ENCODE measurements around the gene TAF1D. TPM values are rescaled to one million over a fixed set of nuclear protein-coding genes. Genes with fewer than 3 reads are reported as not detected.

The TAF1D gene
- total RNA-seq, 1 donor from 2014 or later, result 316 TPM

DNA sequence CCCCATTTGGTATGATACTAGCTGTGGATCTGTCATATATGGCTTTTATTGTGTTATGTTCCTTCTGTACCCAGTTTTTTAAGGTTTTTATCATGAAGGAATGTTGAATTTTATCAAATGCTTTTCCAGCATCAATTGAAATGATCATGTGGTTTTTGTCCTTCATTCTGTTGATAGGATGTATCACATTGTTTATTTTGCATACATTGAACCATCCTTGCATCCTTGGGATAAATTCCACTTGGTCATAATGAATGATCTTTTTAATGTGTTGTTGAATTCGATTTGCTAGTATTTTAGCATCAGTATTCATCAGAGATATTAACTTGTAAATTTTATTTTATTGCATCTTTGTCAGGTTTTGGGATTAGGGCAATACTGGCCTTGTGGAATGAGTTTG, 31.1 kb downstream of the TAF1D start:
- Mint-ChIP-seq H3K27ac (no peak overlapping the region), H3K4me3 (no peak overlapping the region), H3K9me3 (peaks cover 31% of the 10 kb centered on the region), H3K36me3 (peaks cover 69% of the 10 kb centered on the region), H3K27me3 (ENCODE audit: insufficient read depth, low read depth) (no peaks in the 10 kb centered on the region), H3K4me1 (no peaks in the 10 kb centered on the region)
- Histone ChIP-seq H3K27ac (no peak overlapping the region), H3F3A (ENCODE audit: low read depth) (peaks cover 4% of the 10 kb centered on the region), H4K20me1 (ENCODE audit: low read depth) (no peaks in the 10 kb centered on the region), H3K4me2 (no peak overlapping the region), H3K36me3 (peaks cover 52% of the 10 kb centered on the region), H2AFZ (replicated peaks) (no peak overlapping the region), H3K79me2 (ENCODE audit: low read depth) (peaks cover 28% of the 10 kb centered on the region), H3K27me3 (no peaks in the 10 kb centered on the region), H3K9ac (no peak overlapping the region), H3K9me3 (ENCODE audit: low read depth) (peaks cover 15% of the 10 kb centered on the region), H3K4me1 (no peaks in the 10 kb centered on the region), H3K4me3 (no peak overlapping the region)
- TF ChIP-seq CTCF (IDR thresholded peaks at IDR 0.05) (no peak), EZH2 (IDR thresholded peaks at IDR 0.05) (no peak), EZH2phosphoT487 (IDR thresholded peaks at IDR 0.05) (no peak)
- no peak for DNase-seq (ENCODE audit: low spot score)

DNA sequence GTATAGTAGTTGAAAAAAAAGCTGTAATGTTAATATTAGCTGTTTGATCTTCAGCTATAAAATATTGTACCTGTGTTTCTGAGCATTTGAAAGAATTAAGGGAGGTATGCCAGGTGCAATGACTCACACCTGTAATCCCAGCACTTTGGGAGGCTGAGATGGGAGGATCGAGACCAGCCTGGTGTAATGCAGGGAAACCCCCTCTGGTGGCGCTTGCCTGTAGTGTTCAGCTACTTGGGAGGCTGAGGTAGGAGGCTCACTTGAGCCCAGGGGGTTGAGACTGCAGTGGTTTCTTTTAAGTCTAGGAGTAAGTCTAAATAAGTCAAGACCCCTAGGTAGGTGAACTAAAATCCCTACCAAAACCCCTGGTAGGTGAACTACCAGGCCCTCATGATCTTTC, 37.1 kb downstream of the TAF1D start:
- Histone ChIP-seq H3K9me3 (ENCODE audit: low read depth) (no peaks in the 10 kb centered on the region), H3K36me3 (peaks cover 66% of the 10 kb centered on the region), H4K20me1 (ENCODE audit: low read depth) (no peaks in the 10 kb centered on the region), H3K4me2 (no peak overlapping the region), H2AFZ (replicated peaks) (no peak overlapping the region), H3K27me3 (no peaks in the 10 kb centered on the region), H3K4me1 (peaks cover 7% of the 10 kb centered on the region), H3K79me2 (ENCODE audit: low read depth) (peaks cover 9% of the 10 kb centered on the region), H3F3A (ENCODE audit: low read depth) (no peaks in the 10 kb centered on the region), H3K4me3 (no peak overlapping the region), H3K9ac (no peak overlapping the region), H3K27ac (no peak overlapping the region)
- H3K9me3 Mint-ChIP-seq, result peaks cover 13% of the 10 kb centered on the region
- peaks cover 64% of the 10 kb centered on the region for H3K36me3 Mint-ChIP-seq
- H3K27ac Mint-ChIP-seq, result no peak overlapping the region
- H3K27me3 Mint-ChIP-seq (ENCODE audit: insufficient read depth, low read depth), result no peaks in the 10 kb centered on the region
- DNase-seq (ENCODE audit: low spot score), result no peak
- TF ChIP-seq CTCF (IDR thresholded peaks at IDR 0.05), result peak; percentile 33
- TF ChIP-seq EZH2 (IDR thresholded peaks at IDR 0.05), result no peak
- no peaks in the 10 kb centered on the region for H3K4me1 Mint-ChIP-seq
- H3K4me3 Mint-ChIP-seq, result no peak overlapping the region

- H4K20me1 ChIP-seq (ENCODE audit: low read depth), result no peaks in the 10 kb centered on the region
- no peak overlapping the region for H3K27ac ChIP-seq
- no peak for TF ChIP-seq CTCF (IDR thresholded peaks at IDR 0.05)
- TF ChIP-seq EZH2phosphoT487 (IDR thresholded peaks at IDR 0.05), result no peak
- no peak for TF ChIP-seq EZH2 (IDR thresholded peaks at IDR 0.05)
- H3K9me3 ChIP-seq (ENCODE audit: low read depth), result no peaks in the 10 kb centered on the region
- no peak overlapping the region for H2AFZ ChIP-seq (replicated peaks)
- peaks cover 60% of the 10 kb centered on the region for H3K36me3 Mint-ChIP-seq
- H3K9ac ChIP-seq, result no peak overlapping the region
- peaks cover 7% of the 10 kb centered on the region for H3K4me1 ChIP-seq
- H3K27ac Mint-ChIP-seq, result no peak overlapping the region
- no peak overlapping the region for H3K4me2 ChIP-seq
- H3K27me3 Mint-ChIP-seq (ENCODE audit: insufficient read depth, low read depth), result no peaks in the 10 kb centered on the region
- H3K9me3 Mint-ChIP-seq, result no peaks in the 10 kb centered on the region
- DNase-seq (ENCODE audit: low spot score), result no peak
- no peaks in the 10 kb centered on the region for H3F3A ChIP-seq (ENCODE audit: low read depth)
- H3K79me2 ChIP-seq (ENCODE audit: low read depth), result peaks cover 9% of the 10 kb centered on the region
- H3K36me3 ChIP-seq, result peaks cover 61% of the 10 kb centered on the region
- no peaks in the 10 kb centered on the region for H3K27me3 ChIP-seq
- no peak overlapping the region for H3K4me3 ChIP-seq
- no peaks in the 10 kb centered on the region for H3K4me1 Mint-ChIP-seq
- no peak overlapping the region for H3K4me3 Mint-ChIP-seq
Observed at GRCh38 chr11:93700830-93701229, 40.5 kb downstream of the TAF1D start.
